GM18870 (cell line): Measurements from ENCODE around the gene UMPS.

Experiments used
- ATAC-seq: cut with Tn5 transposase; IDR thresholded peaks from one replicate; pipeline ENCODE4 v1.9.1; 2021; ENCODE audit warnings: moderate library complexity; ENCODE audit not compliant: unreplicated experiment

The UMPS gene

GRCh38 chr3:124730129-124730940 lies at the start of gene UMPS:
UMPS (plus strand) TSS chr3:124730452; CDS start chr3:124730472, 20 bp downstream.
- peak; percentile 73 for ATAC-seq

GRCh38 chr3:124680521-124680920 lies 49.7 kb upstream of the UMPS start:
- no peak for ATAC-seq

- ATAC-seq = no peak
These were observed 48.0 kb upstream of the UMPS start for GRCh38 chr3:124682263-124682662.

- ATAC-seq = no peak
These were observed 45.8 kb upstream of the UMPS start for GRCh38 chr3:124684459-124684858.

GRCh38 chr3:124685067-124685466 lies 45.2 kb upstream of the UMPS start:
- no peak for ATAC-seq

- no peak for ATAC-seq
These were observed 44.8 kb upstream of the UMPS start for GRCh38 chr3:124685481-124685880.

- no peak for ATAC-seq
These were observed 44.1 kb upstream of the UMPS start for GRCh38 chr3:124686028-124686670.

- no peak for ATAC-seq
These were observed 41.4 kb upstream of the UMPS start for GRCh38 chr3:124688581-124689454.

GRCh38 chr3:124691599-124691998 lies 38.7 kb upstream of the UMPS start:
- ATAC-seq = no peak

GRCh38 chr3:124694486-124694885 lies 35.8 kb upstream of the UMPS start:
- no peak for ATAC-seq

- no peak for ATAC-seq
These were observed 34.9 kb upstream of the UMPS start for GRCh38 chr3:124695369-124695768.

- ATAC-seq = no peak
These were observed 34.2 kb upstream of the UMPS start for GRCh38 chr3:124696006-124696405.

GRCh38 chr3:124697302-124697701 lies 33.0 kb upstream of the UMPS start:
- ATAC-seq = no peak

- ATAC-seq = no peak
These were observed 32.1 kb upstream of the UMPS start for GRCh38 chr3:124698030-124698770.

GRCh38 chr3:124699051-124699450 lies 31.2 kb upstream of the UMPS start:
- no peak for ATAC-seq

- ATAC-seq = no peak
These were observed 30.4 kb upstream of the UMPS start for GRCh38 chr3:124699686-124700396.

GRCh38 chr3:124700880-124701684 lies 29.2 kb upstream of the UMPS start:
- ATAC-seq = no peak

GRCh38 chr3:124701687-124702086 lies 28.6 kb upstream of the UMPS start:
- no peak for ATAC-seq

GRCh38 chr3:124702950-124703349 lies 27.3 kb upstream of the UMPS start:
- ATAC-seq = no peak
